ENCODE data around the gene EFCAB8. TPM values are rescaled to one million over a fixed set of nuclear protein-coding genes. Genes with fewer than 3 reads are reported as not detected.

EFCAB8 gene
- polyA plus RNA-seq, 1 donor from 2014 or later, result not detected

DNA sequence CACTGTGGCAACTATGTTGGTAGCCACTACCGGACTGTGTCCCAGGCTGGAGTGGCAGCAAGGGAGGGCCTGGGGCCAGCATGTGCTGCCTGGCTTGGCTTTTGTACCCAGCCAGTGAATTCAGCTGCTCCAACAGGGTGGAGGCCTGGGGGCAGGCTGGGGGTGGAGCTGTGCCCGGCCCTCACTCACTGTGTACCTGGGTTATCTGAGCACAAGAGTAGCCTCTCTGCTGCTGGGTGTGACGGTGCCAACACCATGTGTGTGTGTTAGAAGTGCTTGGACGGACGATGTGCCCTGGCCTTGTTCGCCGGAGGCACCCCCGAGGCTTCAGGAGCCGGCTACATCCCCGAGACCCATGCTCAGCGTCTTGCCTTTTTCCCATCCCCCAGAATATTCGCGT is 49.2 kb downstream of the EFCAB8 start:
- H3K4me3 Mint-ChIP-seq, result no peak overlapping the region
- H3K27me3 Mint-ChIP-seq, result no peaks in the 10 kb centered on the region
- no peaks in the 10 kb centered on the region for H3K9me3 Mint-ChIP-seq
- H3K4me1 Mint-ChIP-seq, result peaks cover 0 to 5% (median 3%) of the 10 kb centered on the region in 3 donors
- H3K27ac Mint-ChIP-seq, result no peak overlapping the region
- peaks cover 3% of the 10 kb centered on the region for H3K36me3 Mint-ChIP-seq

DNA sequence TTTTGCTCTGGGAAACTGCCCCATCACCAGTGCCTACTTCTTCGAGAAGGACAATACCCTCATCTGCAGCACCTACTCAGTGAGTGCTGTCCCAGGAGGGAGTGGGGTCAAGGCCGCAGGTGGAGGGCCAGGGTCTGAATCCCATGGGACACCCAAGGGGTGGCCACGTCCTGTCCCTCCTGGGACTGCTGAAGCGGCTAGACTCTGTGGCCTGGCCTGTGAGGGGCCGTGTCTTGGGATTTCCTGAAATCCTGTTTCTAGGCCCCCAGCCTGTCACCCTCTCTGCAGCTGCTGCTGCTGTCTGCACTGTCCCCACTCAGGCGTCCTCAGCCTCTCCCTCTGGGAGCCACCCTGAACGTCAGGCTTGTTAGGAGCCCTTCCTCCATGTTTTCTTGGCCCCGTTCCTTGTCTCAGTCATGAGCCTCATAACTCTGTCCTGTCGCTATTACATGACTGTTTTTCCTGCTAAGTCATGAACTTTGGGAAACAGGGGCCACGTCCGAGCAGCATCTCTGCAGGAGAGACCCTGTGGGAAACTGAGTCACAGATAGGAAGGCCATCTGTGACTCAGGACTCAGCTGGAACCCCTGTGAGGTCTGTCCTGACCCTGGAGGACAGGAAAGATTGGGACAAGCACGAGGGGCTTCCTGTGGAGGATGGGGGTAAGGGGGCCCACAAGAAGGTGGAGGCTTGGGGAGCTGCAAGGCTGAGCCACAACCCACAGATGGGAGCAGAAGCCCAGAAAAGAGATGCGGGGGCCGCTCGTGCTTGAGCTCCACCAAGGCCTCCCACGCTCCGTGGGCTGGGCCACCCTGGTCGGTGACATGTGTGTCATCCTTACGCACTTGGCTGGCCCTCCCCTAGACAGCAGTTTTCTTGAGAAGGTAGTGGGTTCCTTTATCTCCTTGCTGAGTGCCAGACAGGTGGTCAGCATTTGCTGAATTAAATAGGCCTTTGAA is 49.9 kb downstream of the EFCAB8 start:
- peaks cover 0 to 3% (median 2%) of the 10 kb centered on the region in 3 donors for H3K4me1 Mint-ChIP-seq
- no peak overlapping the region for H3K27ac Mint-ChIP-seq
- no peak overlapping the region for H3K4me3 Mint-ChIP-seq
- no peaks in the 10 kb centered on the region for H3K9me3 Mint-ChIP-seq
- H3K27me3 Mint-ChIP-seq, result no peaks in the 10 kb centered on the region
- peaks cover 3% of the 10 kb centered on the region for H3K36me3 Mint-ChIP-seq

DNA sequence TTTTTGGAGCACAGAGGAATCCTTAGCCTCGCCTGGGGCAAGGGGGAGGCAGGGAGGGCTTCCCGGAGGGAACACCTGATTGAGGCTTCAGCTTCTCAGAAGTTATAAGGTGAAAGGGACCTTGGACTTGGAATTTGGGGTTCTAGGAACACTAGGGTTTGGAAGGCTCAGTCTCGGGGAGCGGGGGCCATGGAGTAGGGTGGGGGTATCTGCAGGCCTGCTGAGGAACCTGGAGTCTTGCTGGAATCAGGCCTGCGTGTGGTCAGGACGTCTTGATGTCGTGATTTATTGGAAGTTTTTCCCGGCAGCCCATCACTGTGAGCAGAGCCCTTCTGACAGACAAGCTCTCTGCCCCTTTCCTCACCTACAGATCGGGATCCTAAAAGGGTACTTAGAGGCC is 50.7 kb downstream of the EFCAB8 start:
- Mint-ChIP-seq H3K27ac (no peak overlapping the region), H3K27me3 (no peaks in the 10 kb centered on the region), H3K4me1 (peaks cover 0 to 3% (median 2%) of the 10 kb centered on the region in 3 donors)

DNA sequence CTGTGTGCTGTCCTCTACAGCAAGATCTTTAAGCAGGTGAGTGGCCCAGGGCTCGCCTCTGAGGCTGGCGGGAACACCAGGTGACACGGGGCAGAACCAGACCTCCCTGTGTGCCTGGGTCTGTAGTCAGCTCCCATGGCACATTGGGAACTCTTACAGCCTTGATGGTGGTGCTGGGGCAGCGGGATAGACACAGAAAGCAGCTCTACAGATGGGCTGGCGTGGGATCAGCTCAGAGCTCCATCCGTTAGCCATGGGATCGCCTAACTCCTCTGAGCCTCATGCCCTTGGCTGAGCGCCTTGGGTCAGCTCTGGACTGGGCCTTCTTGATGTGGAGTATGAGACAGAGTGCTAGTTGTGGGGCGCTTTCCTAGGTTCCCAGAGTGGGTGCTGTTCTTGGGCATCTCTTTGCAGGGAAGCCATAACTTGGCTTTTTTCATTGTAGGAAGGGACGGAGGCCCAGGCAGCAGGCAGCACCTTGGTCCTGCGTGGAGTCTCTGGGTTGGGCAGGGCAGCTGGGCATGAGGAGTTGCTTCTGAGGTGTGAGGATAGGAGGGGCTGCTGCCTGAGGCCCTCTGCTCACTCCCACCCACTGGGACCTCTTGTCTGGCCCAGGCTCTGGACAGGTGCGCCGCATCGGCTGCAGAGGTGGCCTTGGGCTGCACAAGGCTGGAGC is 51.3 kb downstream of the EFCAB8 start:
- H3K36me3 Mint-ChIP-seq, result peaks cover 3% of the 10 kb centered on the region

More for the DNA sequence above, 50.7 kb downstream of the EFCAB8 start:
- Mint-ChIP-seq H3K36me3 (peaks cover 3% of the 10 kb centered on the region), H3K9me3 (no peaks in the 10 kb centered on the region), H3K4me3 (no peak overlapping the region)

DNA sequence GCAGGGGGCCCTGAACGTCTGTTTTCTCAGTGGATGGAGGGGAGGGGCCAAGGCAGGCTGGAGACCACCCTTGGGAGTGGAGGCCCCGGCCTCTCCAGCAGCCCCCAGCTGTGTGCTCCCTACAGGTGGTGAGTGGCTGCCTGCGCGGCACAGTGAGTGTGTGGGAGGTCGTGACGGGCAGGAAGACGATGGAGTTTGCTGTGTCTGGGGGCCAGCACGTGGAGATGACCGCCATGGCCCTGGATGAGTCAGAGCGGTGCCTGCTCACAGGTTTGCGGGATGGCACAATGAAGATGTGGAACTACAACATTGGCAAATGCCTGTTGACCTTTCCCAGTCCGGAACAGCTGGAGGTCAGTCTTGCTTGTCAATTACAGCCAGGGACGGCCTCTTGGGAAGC is 52.6 kb downstream of the EFCAB8 start:
- Mint-ChIP-seq H3K27me3 (no peaks in the 10 kb centered on the region), H3K4me3 (no peak overlapping the region), H3K27ac (no peak overlapping the region), H3K9me3 (peaks cover 0 to 10% (median 5%) of the 10 kb centered on the region in 3 donors), H3K36me3 (peaks cover 3% of the 10 kb centered on the region), H3K4me1 (peaks cover 0 to 3% (median under 1%) of the 10 kb centered on the region in 3 donors)

More for the DNA sequence above, 51.3 kb downstream of the EFCAB8 start:
- no peaks in the 10 kb centered on the region for H3K27me3 Mint-ChIP-seq
- no peak overlapping the region for H3K27ac Mint-ChIP-seq
- H3K4me3 Mint-ChIP-seq, result no peak overlapping the region
- H3K4me1 Mint-ChIP-seq, result peaks cover 0 to 3% (median 2%) of the 10 kb centered on the region in 3 donors
- no peaks in the 10 kb centered on the region for H3K9me3 Mint-ChIP-seq

DNA sequence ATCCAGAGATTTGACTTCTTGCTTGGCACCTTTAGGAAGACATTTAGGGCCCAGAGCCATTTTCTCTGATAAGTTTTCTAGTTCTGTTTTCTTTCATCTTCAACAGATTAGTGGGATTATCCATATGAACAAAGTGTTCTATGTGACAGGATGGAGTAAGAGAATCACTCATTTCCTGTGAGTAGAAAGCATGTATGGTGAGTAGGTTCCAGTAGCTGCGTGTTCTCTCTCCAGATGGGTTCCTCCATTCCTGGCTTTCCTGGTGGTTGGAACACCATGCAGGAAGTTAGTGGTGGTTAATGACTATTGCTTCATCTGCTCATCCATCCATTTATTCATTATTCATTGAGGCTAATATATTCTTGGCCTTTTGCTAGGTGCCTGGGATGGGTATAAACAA is 54.0 kb downstream of the EFCAB8 start:
- Mint-ChIP-seq H3K36me3 (peaks cover 3% of the 10 kb centered on the region), H3K9me3 (peaks cover 2 to 13% (median 10%) of the 10 kb centered on the region in 3 donors), H3K27ac (no peak overlapping the region), H3K4me3 (no peak overlapping the region), H3K4me1 (peaks cover 0 to 3% (median 0%) of the 10 kb centered on the region in 3 donors), H3K27me3 (no peaks in the 10 kb centered on the region)

DNA sequence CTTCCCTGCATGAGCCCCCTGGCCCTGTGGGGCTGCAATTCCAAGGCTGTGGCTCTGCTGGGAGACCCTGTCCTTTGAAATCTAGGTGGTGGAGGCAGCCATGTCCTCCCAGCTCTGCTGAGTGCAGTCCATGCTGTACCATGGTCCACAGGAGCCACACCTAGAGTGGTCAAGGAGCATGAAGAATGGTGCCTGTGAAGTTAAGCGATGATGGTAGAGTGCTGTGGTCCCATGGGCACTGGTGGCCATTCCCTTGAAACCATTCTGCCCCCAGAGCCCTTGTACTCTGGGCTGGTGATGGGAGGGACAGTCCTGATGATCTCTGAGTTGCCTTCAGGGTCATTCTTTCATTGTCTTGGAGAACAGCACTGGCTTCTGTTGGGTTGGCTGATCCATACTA is 55.3 kb downstream of the EFCAB8 start:
- Mint-ChIP-seq H3K36me3 (peaks cover 3% of the 10 kb centered on the region), H3K27me3 (no peaks in the 10 kb centered on the region), H3K9me3 (peaks cover 2 to 13% (median 10%) of the 10 kb centered on the region in 3 donors), H3K4me1 (peaks cover 0 to 3% (median 0%) of the 10 kb centered on the region in 3 donors), H3K27ac (no peak overlapping the region), H3K4me3 (no peak overlapping the region)

DNA sequence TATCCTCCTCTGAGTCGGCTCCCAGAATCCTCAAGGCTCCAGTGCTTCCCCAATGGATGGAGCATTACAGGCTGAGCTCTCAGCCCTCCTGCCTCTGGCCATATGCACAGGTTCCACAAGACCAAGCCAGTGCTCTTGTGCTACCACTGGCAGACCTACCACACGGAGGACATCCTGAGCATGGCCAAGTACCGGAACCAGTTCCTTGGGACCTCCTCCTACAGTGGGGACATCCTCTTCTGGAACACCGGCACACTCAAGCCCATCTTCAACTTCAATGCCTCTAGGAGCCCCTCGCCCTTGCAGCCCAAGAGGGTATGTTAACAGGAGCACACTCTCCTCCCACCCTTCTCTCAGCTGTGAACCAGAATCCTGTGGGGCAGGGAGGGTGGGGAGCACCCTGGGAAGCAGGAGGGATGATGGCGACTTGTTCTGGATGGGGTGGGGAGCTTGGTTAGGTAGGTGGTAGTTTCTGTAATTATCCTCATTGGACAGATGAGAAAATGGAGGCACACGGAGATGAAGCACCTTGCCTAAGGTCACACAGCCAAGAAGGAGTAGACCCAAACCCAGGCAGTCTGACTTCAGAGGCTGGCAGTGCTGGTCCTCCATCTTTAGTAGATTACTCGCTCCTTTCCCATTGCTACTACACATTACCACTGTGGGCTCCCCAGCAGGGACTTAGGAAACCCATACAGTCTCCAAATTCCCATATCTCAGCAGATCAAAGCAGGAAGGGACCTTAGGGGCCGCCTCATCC is 58.6 kb downstream of the EFCAB8 start:
- H3K27me3 Mint-ChIP-seq, result no peaks in the 10 kb centered on the region
- H3K4me1 Mint-ChIP-seq, result no peaks in the 10 kb centered on the region
- H3K9me3 Mint-ChIP-seq, result peaks cover 2 to 13% (median 10%) of the 10 kb centered on the region in 3 donors
- no peak overlapping the region for H3K4me3 Mint-ChIP-seq
- H3K27ac Mint-ChIP-seq, result no peak overlapping the region
- peaks cover 2% of the 10 kb centered on the region for H3K36me3 Mint-ChIP-seq

DNA sequence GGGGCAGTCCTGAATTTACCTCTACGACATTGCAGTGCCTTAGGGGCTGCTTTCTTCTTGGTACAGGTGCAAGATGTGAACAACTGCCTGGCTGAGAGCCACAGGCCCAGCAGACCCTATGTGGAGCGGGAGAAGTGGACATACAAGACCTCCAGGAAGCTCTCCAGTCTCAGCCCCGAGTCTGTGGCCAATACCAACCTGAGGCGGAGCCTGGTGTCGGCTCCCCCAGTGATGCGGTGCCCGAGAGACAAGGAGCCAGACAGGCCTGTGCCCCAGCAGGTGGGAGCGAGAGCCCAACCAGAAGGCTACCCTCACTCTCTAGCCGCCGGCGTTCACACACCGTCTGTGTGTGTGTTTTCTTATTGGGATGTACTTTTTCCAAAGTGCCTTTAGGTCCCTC is 59.6 kb downstream of the EFCAB8 start:
- H3K27me3 Mint-ChIP-seq, result no peaks in the 10 kb centered on the region
- H3K9me3 Mint-ChIP-seq, result peaks cover 2 to 13% (median 10%) of the 10 kb centered on the region in 3 donors
- peaks cover 2% of the 10 kb centered on the region for H3K36me3 Mint-ChIP-seq
- no peak overlapping the region for H3K4me3 Mint-ChIP-seq
- H3K4me1 Mint-ChIP-seq, result no peaks in the 10 kb centered on the region
- H3K27ac Mint-ChIP-seq, result no peak overlapping the region

DNA sequence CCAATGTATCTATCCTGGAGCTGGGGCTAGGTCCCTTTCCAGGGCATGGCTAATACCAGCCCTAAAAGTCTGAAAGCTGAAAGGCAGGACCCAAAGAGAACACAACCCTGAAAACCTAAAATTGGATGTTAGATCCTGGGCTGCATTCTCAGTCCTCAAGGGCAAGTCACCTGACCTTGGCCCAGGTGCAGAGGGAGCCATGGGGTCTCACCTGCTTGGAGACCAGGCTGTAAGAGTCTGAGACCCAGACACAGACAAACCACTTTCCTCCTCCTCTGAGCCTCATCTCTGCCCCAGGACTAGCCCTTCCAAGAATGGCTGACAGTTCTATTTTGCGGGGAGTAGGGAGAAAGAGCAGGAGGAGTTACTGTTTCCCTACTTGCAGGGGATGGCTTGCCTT is 60.0 kb downstream of the EFCAB8 start:
- H3K4me1 Mint-ChIP-seq, result no peaks in the 10 kb centered on the region
- peaks cover 2 to 13% (median 10%) of the 10 kb centered on the region in 3 donors for H3K9me3 Mint-ChIP-seq
- no peak overlapping the region for H3K4me3 Mint-ChIP-seq
- H3K36me3 Mint-ChIP-seq, result peaks cover 2% of the 10 kb centered on the region
- peak overlapping the region in 1 of 3 donors; percentile 41 for H3K27ac Mint-ChIP-seq
- H3K27me3 Mint-ChIP-seq, result no peaks in the 10 kb centered on the region

DNA sequence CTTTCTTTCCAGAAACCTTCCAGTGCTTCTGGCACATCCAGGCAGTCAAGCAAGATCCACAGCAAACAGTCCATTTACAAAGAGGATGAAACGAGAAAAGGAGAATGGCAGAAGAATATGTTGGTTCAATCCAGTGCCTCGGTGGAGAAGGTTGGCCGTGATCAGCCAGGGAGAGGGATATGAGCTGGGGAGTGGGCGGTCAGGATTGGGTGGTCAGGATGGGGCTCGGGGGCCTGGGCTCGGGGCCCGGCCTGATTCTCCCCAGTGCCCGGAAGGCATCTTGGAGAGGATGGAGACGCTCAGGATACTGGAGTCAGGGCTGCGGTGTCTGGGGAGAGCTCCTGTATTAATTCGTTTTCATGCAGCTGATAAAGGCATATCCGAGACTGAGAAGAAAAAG is 61.3 kb downstream of the EFCAB8 start:
- no peak overlapping the region for H3K4me3 Mint-ChIP-seq

DNA sequence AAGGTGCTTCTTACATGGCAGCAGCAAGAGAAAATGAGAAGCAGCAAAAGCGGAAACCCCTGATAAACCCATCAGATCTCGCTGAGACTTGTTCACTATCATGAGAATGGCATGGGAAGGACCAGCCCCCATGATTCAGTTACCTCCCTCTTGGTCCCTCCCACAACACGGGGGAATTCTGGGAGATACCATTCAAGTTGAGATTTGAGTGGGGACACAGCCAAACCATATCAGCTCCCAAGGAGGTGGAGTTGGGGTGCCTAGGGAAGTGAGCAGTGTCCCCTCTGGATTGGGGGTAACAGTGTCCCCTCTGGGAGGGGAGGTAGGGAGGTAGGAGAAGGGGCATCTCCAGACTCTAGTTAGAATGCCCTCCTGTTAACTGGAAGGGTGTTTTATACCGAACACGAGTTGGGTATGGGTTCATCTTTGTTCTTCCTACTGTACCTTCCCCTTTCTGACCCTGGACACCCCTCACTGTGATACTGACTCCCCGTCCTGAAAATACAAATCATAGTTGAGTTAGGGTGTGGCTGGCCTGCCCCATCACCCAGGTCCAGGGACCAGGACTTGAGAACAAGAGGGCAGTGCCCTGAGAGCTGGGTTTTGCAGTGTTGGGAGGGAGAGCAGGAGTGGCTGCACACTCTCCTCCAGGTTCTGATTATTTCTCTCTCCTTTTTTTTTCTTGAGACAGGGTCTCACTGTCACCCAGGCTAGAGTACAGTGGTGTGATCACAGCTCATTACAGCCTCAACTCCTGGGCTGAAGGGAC is 62.0 kb downstream of the EFCAB8 start:
- Mint-ChIP-seq H3K4me3 (no peak overlapping the region), H3K4me1 (no peaks in the 10 kb centered on the region), H3K27ac (no peak overlapping the region)

More for the DNA sequence above, 61.3 kb downstream of the EFCAB8 start:
- Mint-ChIP-seq H3K27ac (no peak overlapping the region), H3K36me3 (peaks cover 2% of the 10 kb centered on the region), H3K9me3 (peaks cover 2 to 13% (median 10%) of the 10 kb centered on the region in 3 donors), H3K4me1 (no peaks in the 10 kb centered on the region), H3K27me3 (no peaks in the 10 kb centered on the region)

DNA sequence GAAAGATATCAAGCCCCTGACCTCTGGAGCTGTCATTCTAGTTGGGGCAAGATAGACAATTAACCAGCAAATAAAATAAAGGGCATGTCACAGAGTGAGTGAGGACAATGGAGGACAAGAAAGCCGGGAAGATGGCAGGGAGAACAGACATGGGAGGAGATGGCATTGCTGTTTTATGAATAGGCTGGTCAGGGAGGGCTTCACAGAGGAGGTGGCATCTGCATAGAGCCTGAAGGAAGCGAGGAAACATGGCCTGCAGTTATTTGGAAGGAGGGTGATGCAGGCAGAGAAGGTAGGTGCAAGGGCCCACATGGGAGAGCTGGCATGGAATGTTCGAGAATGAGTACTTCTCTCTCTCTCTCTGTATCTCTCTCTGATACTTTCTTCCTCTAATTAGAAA is 63.7 kb downstream of the EFCAB8 start:
- no peak overlapping the region for H3K4me3 Mint-ChIP-seq
- no peaks in the 10 kb centered on the region for H3K27me3 Mint-ChIP-seq

More for the DNA sequence above, 62.0 kb downstream of the EFCAB8 start:
- H3K9me3 Mint-ChIP-seq, result peaks cover 2 to 8% (median 6%) of the 10 kb centered on the region in 3 donors
- no peaks in the 10 kb centered on the region for H3K27me3 Mint-ChIP-seq
- H3K36me3 Mint-ChIP-seq, result peaks cover 2% of the 10 kb centered on the region

DNA sequence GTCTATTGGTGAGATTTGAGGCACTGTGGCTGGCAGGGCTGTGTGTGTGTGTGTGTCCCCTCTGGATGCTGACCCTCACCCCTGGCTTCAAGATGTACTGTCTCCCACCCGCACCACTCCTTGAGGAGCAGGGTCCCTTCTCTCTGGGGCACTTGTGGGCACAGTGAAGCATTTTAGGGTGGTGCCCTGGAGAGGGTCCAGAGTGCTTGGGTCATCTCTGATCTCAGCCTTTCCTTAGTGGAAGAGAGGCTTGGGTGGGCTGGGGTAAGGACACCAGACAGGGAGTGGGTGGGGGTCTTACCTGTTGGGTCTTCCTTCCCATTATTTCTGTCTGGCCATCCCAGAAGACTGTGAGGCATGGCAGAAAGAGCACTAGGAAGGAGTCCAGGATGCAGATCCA is 66.1 kb downstream of the EFCAB8 start:
- Mint-ChIP-seq H3K4me1 (no peaks in the 10 kb centered on the region), H3K27ac (no peak overlapping the region), H3K9me3 (no peaks in the 10 kb centered on the region), H3K4me3 (no peak overlapping the region), H3K36me3 (peaks cover 2% of the 10 kb centered on the region), H3K27me3 (no peaks in the 10 kb centered on the region)

More for the DNA sequence above, 63.7 kb downstream of the EFCAB8 start:
- Mint-ChIP-seq H3K36me3 (peaks cover 2% of the 10 kb centered on the region), H3K27ac (no peak overlapping the region), H3K4me1 (no peaks in the 10 kb centered on the region), H3K9me3 (no peaks in the 10 kb centered on the region)

Measured in IgD-negative memory B cell (primary cell).